ENCODE data around the gene SH3BGRL3.

- no peak for TF ChIP-seq CTCF (IDR thresholded peaks at IDR 0.05 in 4 of 5, conservative IDR thresholded peaks at IDR 0.05 in 1 of 5)
- TF ChIP-seq POLR2A (IDR thresholded peaks at IDR 0.05), result no peak
These were observed 50.4 kb downstream of the SH3BGRL3 start for GRCh38 chr1:26330276-26330675.

Measured in gastrocnemius medialis (tissue), 4 donors.